Measurements from ENCODE around the gene GULP1. TPM values are rescaled to one million over a fixed set of nuclear protein-coding genes. Genes with fewer than 3 reads are reported as not detected.
A peak's percentile ranks its signal among the peaks of the same experiment; 100 is the strongest.

Gene GULP1
- total and polyA plus RNA-seq, 10 of the 15 experiments (the other 5 are each of a cell fraction or from before 2014, with no cell fraction given): 0.02 to 1.3 (median 0.15) TPM; not detected in 5

DNA sequence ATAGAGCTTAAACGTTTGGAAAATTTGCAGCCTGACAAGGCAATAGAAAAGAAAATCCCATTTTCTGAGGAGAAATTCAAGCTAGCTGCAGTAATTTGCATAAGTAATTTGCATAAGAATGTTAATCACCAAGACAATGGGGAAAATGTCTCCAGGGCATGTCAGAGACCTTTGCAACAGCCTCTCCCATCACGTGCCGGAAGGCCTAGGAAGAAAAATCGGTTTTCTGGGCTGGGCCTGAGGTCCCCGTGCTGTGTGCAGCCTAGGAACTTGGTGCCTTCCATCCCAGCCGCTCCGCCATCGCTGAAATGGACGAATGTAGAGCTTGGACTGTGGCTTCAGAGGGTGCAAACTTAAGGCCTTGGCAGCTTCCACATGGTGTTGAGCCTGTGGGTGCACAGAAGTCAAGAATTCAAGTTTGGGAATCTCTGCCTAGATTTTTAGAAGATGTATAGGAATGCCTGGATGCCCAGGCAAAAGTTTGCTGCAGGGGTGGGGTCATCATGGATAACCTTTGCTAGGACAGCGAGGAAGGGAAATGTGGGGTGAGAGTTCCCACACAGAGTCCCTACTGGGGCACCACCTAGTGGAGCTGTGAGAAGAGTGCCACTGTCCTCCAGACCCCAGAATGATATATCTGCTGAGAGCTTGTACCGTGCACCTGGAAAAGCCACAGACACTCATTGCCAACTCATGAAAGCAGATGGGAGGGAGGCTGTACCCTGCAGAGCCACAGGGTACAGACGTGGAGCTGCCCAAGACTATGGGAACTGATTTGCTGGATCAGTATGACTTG lies 164.6 kb downstream of the GULP1 start:
- 37% methylated on average over 12 of the region's 12 CpGs for WGBS (ENCODE audit: insufficient coverage, insufficient replicate concordance, low lambda C conversion rate, missing lambda C conversion rate)
- ChIA-PET SMC1A (ENCODE audit: uncharacterized antibody, unreplicated experiment) (interaction anchor here (0.7 to 1.5 kb wide), 3 partner anchors 9 to 969 kb away, joined by 3 to 5 read pairs (median 3); no protein-coding TSS in a partner anchor), CTCF (interaction anchor here (0.9 to 1.1 kb wide), 3 partner anchors 18 to 875 kb away, joined by 3 to 4 read pairs (median 3); no protein-coding TSS in a partner anchor), RAD21 (ENCODE audit: unreplicated experiment) (no interaction called here), POLR2A (no interaction called here)
- no peak overlapping the region for H3K9ac ChIP-seq (ENCODE audit: control insufficient read depth, insufficient read depth, low read length)
- H2AFZ ChIP-seq (ENCODE audit: control insufficient read depth, low read depth, low read length): no peak overlapping the region
- no TSS peak for BruUV-seq (replicated peaks)
- no peak overlapping the region for H3K4me2 ChIP-seq (ENCODE audit: control insufficient read depth, insufficient read depth)
- no peaks in the 10 kb centered on the region for H3K27me3 ChIP-seq (replicated peaks in 1 of 2; ENCODE audit: control insufficient read depth in 2 of 2, insufficient read depth in 2 of 2, low read length in 1 of 2)
- no peak overlapping the region for H3K4me3 ChIP-seq
- no peak overlapping the region for H3K27ac ChIP-seq (ENCODE audit: control insufficient read depth, insufficient read depth)
- in situ Hi-C loops (cut with MboI): no loop called here
- FAIRE-seq (no peak), DNase-seq (ENCODE audit: low read depth, low spot score) (no peak), ATAC-seq (peak; percentile 68)
- no peak for TF ChIP-seq RCOR1 (conservative IDR thresholded peaks at IDR 0.05; ENCODE audit: low read depth, low read length)
- TF ChIP-seq, protein P1, sequence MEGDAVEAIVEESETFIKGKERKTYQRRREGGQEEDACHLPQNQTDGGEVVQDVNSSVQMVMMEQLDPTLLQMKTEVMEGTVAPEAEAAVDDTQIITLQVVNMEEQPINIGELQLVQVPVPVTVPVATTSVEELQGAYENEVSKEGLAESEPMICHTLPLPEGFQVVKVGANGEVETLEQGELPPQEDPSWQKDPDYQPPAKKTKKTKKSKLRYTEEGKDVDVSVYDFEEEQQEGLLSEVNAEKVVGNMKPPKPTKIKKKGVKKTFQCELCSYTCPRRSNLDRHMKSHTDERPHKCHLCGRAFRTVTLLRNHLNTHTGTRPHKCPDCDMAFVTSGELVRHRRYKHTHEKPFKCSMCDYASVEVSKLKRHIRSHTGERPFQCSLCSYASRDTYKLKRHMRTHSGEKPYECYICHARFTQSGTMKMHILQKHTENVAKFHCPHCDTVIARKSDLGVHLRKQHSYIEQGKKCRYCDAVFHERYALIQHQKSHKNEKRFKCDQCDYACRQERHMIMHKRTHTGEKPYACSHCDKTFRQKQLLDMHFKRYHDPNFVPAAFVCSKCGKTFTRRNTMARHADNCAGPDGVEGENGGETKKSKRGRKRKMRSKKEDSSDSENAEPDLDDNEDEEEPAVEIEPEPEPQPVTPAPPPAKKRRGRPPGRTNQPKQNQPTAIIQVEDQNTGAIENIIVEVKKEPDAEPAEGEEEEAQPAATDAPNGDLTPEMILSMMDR (IDR thresholded peaks at IDR 0.05 in 2 of 3, conservative IDR thresholded peaks at IDR 0.05 in 1 of 3; ENCODE audit: control insufficient read depth in 2 of 3, extremely low read depth in 1 of 3, insufficient read depth in 1 of 3, low read depth in 3 of 3, low read length in 3 of 3): peak; percentile 23 to 32 (median 25); a peak in 3 of 6 replicates
- peak; percentile 25; the same call in 1 of the 2 replicates for TF ChIP-seq RAD21 (IDR thresholded peaks at IDR 0.05; ENCODE audit: insufficient read depth, low read depth, low read length)
- no peak for TF ChIP-seq EGR1 (IDR thresholded peaks at IDR 0.05; ENCODE audit: borderline replicate concordance in 1 of 2, low read depth in 2 of 2, low read length in 2 of 2)
- H3K4me1 ChIP-seq (ENCODE audit: control insufficient read depth, insufficient read depth, low read length): no peaks in the 10 kb centered on the region
- H3K79me2 ChIP-seq (ENCODE audit: control insufficient read depth, insufficient read depth, low read length): no peaks in the 10 kb centered on the region
- H3K36me3 ChIP-seq (ENCODE audit: control insufficient read depth in 2 of 2, insufficient read depth in 2 of 2, low read length in 1 of 2): no peaks in the 10 kb centered on the region
- intact Hi-C loops (cut with micrococcal nuclease; ENCODE audit: unreplicated experiment): no loop called here
- no peaks in the 10 kb centered on the region; the same call in 2 of the 3 replicates for H3K9me3 ChIP-seq (replicated peaks; ENCODE audit: control insufficient read depth, insufficient read depth, low read length)
- H4K20me1 ChIP-seq (ENCODE audit: control insufficient read depth, insufficient read depth): no peaks in the 10 kb centered on the region
